AG04449 (cell line): ENCODE data around the gene HIPK2.

Source experiments
- CTCF ChIA-PET: fragments of 350-600 bp; formaldehyde crosslinking; extraction: SDS; loops from one replicate; lab custom pipeline; 2021; ENCODE audit warnings: antibody characterized with exemption; lab: Yijun Ruan, JAX
- POLR2A ChIA-PET: fragments of 400-600, 350-600 bp; formaldehyde crosslinking; extraction: SDS; loops from one replicate; lab custom pipeline; 2020; ENCODE audit warnings: antibody characterized with exemption, inconsistent platforms; lab: Yijun Ruan, JAX
- DNase-seq: peaks from one replicate; pipeline ENCODE4 v3.0.0-alpha.2; 2010; ENCODE audit warnings: low read depth, low spot score
- H3K4me3 ChIP-seq: 2 replicates; pipeline ENCODE4 v1.5.1; 2011; ENCODE audit warnings: low read depth, mild to moderate bottlenecking, control low read depth, low read length
- CTCF ChIP-seq: IDR thresholded peaks from one replicate; pipeline ENCODE4 v1.5.1; 2011; ENCODE audit warnings: mild to moderate bottlenecking, moderate library complexity, low read length, control low read depth, inconsistent platforms; ENCODE audit not compliant: insufficient read depth; ENCODE audit errors: missing control alignments

The HIPK2 gene

GRCh38 chr7:139693651-139694388 is 84.0 kb downstream of the HIPK2 start:
- TF ChIP-seq CTCF = no peak
- H3K4me3 ChIP-seq = no peak overlapping the region
- ChIA-PET CTCF (no interaction called here), POLR2A (no interaction called here)
- no peak for DNase-seq

- no peak for TF ChIP-seq CTCF
- ChIA-PET CTCF (interaction anchor here (1.0 kb wide), 2 partner anchors 13 to 75 kb away, joined by 3 read pairs; no protein-coding TSS in a partner anchor), POLR2A (interaction anchor here (0.6 kb wide), 1 partner anchor 366 kb away, joined by 3 read pairs; no protein-coding TSS in a partner anchor)
- H3K4me3 ChIP-seq = no peak overlapping the region
- DNase-seq = no peak
These were observed 85.1 kb downstream of the HIPK2 start for GRCh38 chr7:139692723-139693122.

- H3K4me3 ChIP-seq = no peak overlapping the region
- no peak for TF ChIP-seq CTCF
- POLR2A ChIA-PET = no interaction called here
- DNase-seq = no peak
- CTCF ChIA-PET = interaction anchor here (1.0 to 4.3 kb wide), 3 partner anchors 14 to 73 kb away, joined by 3 to 17 read pairs (median 3); no protein-coding TSS in a partner anchor
These were observed 86.5 kb downstream of the HIPK2 start for GRCh38 chr7:139691253-139691781.

- no peak for TF ChIP-seq CTCF
- CTCF ChIA-PET = interaction anchor here (1.0 to 4.3 kb wide), 2 partner anchors 37 to 42 kb away, joined by 3 to 17 read pairs; no protein-coding TSS in a partner anchor
- POLR2A ChIA-PET = interaction anchor here (0.8 kb wide), 1 partner anchor 83 kb away, joined by 3 read pairs; no protein-coding TSS in a partner anchor
- no peak overlapping the region for H3K4me3 ChIP-seq
- no peak for DNase-seq
These were observed 89.7 kb downstream of the HIPK2 start for GRCh38 chr7:139687980-139688632.

- H3K4me3 ChIP-seq = no peak overlapping the region
- CTCF ChIA-PET = interaction anchor here (1.0 kb wide), 1 partner anchor 38 kb away, joined by 3 read pairs; no protein-coding TSS in a partner anchor
- DNase-seq = no peak
- TF ChIP-seq CTCF = no peak
- POLR2A ChIA-PET = no interaction called here
These were observed 90.4 kb downstream of the HIPK2 start for GRCh38 chr7:139687211-139687954.
